NCI-H446 (cell line): ENCODE results near the gene IL17C.

Experiments
- DNase-seq, 2 experiments: peaks; one replicate each; lab custom pipeline; 2025; lab: John Stamatoyannopoulos, UW

The IL17C gene

GRCh38 chr16:88610080-88610479, 28.3 kb upstream of the IL17C start:
- DNase-seq = no peak

GRCh38 chr16:88610909-88611812, 27.2 kb upstream of the IL17C start:
- no peak for DNase-seq

GRCh38 chr16:88613293-88613692, 25.1 kb upstream of the IL17C start:
- no peak for DNase-seq

DNA sequence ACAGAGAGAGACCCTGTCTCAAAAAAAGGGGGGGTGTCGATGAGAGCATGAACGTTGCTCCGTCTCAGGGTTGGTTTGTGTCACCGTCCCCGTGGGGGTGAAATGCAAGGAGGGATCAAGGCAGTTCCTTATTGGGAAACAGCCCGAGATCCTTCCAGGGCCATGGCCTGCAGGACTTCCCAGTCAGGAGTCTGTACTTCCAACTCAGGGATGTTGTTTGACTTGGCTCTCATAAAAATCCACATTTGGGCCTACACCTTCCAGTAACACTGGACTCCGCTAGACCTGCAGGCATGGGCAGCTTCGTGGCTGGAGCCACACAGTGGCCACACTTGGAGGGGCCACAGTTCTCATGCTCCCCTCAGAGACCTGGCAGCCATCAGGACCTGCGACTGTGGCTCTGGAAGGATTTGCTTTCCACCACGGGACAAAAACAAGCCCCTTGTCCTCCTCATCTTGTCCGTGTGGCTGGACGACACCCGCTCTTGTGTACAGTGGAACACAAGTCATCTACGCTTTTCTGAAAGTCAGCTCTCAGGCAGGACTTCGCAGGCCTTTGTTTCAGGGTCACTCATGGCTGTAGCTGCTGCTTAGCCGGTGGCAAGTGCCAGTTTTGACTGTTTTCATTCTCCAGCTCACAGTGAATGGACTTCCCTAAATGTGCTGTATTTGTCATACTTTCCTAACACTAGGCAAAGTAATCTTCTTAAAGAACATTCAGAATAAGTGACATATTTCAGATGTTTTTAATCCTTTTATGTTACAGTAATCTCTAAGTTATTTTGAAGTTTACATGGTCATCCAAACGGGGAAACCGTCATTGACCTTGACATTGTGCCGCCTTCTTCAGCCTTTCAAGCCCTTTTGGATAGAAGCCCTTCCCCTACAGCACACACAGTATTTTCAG, 24.2 kb upstream of the IL17C start:
- DNase-seq = no peak

- DNase-seq = no peak
Observed at GRCh38 chr16:88614818-88615580, 23.4 kb upstream of the IL17C start.

DNA sequence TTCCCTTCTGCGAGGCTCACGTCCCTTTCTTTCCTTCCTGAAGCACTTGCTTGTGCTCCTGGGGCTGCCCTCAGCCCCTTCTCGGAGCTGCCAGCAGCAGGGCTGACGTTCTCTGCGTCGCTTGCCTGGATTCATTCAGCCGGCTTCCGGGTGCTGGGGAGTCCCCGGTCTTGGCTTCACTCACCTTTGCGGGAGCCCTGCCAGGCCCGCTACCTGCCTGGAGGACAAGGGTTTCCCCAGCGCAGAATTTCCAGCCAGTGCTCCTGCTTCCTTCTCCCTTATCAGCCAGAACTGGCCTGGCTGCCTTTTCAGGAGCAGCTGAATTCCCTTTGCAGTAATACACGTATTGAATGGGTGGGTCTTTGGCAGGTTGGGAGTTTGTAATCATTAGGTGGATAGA, 22.1 kb upstream of the IL17C start:
- DNase-seq = no peak

- no peak for DNase-seq
Observed at GRCh38 chr16:88616736-88617135, 21.6 kb upstream of the IL17C start.

DNA sequence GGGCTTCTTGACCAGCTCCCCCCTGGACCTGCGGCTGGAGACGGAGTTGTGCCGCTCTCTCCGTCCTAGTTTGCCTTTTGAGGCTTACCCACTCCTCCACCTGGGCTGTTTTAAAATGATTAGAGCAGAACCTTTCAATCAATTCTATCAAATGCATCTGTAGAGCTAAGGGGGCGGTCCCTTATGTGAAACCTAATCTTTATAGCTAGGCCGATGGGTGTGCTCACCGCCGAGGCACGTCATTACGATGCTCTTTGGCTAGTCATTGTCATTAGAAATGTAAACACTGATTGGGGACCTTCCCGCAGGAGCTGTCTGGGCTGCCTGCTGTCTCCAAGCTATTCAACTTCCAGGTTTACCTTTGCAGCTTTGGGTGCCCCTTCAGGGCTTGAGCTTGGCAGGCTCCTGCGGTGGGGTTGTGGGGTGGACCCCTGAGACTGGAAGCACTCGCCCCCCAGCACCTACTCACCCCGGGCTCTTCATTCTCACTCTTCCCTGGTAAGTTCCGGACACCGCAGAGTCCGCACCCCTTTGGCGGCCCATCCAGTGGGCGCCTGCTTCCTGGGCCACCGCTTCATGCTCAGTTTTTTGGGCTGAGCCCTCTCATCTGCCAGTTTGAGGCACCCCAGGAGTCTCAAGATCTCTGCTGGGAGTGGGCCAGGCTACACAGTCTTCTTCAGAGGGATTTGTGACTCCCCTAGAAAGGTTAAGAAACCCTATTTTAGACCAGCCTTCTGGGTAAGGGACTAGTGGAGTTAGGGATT, 20.9 kb upstream of the IL17C start:
- no peak for DNase-seq

GRCh38 chr16:88618182-88618955, 20.0 kb upstream of the IL17C start:
- DNase-seq = no peak

DNA sequence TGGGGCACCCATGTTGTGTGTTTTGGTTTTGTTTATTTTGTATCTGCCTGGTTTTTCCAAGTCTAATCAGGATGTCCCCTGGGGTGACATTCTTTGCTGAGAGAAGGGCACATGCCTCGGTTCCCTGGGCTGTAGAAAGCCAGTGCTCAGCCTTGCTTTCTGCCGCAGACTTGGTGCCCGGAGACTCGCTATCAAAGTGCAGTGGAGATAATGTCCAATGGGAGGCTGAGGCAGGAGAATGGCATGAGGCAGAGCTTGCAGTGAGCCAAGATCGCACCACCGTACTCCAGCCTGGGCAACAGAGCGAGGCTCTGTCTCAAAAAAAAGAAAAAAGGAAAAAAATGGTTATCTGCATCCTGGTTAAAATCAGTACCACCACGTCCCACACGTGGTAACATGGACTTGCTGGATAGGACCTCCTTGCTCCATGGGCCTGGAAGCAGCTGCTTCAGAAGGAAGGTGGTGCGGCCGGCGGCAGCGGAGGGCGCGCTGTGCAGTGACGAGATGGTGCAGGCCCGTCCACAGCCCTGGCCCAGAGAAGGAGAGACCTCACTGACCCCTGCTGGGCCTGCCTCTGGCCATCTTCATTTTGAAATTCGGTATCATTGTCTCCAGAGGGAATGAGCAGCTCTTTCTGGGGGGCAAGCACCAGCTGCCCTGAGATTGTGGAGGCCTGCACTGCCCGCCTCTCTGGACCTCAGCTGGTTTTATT, 19.3 kb upstream of the IL17C start:
- no peak for DNase-seq

DNA sequence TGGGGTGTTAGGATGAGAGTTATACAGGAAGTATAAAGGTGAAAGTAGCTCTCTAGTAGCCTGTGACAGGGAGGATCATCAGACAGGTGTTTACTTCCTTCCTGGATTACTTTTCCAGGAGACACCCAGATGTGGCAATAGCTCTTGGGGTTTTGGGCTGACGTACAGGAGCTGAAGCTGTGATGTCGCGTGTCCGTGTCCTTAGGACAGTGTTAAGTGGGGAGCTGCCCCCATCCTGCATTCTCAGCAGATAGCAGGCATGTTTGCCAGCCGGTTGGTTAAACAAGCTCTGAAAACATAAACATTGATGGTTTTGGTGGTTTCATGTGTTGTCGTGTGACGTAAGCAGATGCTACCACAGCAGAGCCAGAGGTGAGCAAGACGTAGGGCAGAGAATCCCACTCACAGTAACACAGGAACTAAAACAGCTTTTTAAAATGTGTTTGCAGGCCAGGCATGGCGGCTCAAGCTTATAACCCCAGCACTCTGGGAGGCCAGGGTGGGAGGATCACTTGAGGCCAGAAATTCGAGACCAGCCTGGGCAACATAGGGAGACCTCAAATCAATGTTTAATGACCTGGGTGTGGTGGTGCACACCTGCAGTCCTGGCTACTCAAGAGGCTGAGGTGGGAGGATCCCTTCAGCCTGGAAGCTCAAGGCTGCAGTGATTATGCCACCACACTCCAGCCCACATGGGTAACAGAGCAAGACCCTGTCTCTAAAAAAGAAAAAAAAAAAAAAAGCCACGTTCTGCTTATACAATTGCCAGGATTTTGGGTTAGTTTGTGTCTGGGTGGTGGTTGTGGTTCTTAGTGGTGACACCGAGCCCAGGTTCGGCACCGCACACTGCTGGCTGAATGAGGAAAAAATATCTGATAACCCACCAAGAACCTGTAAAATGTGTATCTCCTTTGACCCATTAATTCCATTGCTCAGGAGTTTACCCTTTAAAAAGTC, 18.2 kb upstream of the IL17C start:
- DNase-seq = no peak

DNA sequence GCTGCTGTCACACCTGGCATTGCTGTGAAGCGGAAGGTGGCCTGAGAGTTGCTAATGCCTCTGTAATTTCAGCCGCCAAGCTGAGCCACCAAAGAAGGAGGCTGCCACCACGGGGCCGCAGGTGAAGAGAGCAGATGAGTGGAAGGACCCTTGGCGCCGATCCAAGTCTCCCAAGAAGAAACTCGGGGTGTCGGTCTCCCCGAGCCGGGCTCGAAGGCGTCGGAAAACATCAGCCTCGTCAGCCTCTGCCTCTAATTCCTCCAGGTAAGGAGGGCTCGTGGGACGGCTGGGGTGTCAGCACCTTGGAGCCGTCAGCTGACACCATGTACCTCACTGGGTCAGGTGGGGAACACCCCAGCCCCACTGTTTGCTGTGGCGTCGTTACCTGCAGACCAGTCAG, 16.2 kb upstream of the IL17C start:
- no peak for DNase-seq

GRCh38 chr16:88622866-88623265, 15.5 kb upstream of the IL17C start:
- DNase-seq = no peak

DNA sequence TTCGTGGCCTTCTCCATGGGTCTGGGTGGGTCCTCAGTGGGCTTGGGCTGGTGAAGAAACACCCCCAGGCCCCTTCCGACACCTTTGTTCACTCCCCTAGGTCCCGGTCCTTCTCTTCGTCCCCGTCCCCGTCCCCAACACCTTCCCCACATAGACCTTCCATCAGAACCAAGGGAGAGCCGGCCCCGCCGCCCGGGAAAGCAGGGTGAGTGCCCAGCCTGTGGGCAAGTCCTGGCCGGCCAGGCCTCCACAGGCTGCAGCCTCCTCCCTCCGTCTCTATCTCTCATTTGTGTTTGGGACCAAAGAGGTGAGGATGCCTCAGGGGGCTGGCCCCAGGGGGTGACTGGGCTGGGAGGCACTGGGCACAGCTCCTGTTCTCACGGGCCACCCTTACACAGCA, 14.5 kb upstream of the IL17C start:
- no peak for DNase-seq

DNA sequence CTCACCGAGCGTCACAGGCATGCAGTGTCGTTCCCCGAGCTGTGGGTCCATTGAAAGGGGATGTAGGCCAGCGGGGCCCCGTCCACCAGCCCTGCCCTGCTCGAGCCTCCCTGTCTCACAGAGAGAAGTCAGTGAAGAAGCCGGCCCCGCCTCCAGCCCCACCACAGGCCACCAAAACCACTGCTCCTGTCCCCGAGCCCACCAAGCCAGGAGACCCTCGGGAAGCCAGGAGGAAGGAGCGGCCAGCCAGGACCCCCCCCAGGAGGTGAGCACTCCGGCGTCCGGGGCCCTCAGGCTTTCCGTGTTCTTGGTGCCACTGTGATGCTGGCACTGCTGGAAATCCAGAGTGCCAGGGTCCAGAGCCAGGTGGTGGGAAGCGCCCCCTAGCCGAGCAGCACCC, 13.9 kb upstream of the IL17C start:
- DNase-seq = no peak

DNA sequence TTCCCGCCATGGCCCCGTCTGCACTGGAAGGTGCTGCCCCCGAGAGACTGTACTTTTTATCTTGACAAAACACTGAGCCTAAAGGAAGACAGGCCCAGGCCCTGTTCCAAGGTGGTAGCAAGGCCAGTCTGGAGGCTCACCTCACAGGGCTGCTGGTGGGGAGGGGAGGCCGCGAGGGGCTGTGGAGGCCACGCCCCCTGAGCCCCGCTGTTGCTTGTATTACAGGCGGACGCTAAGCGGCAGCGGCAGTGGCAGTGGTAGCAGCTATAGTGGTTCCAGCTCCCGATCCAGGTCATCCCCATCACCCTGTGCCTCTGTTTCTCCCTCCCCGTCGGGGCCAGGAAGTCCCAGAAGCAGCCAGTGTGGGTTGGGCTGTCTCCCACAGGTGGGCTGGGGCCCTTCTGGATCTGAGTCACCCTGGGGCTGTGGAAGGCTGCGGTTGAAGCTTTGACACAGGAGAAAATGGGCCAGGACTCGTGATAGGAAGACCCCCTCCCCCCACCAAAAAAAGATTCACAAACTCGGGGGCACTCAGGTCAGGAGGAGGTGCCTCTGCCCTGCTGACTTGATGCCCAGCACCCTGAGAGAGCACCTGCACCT, 13.3 kb upstream of the IL17C start:
- DNase-seq = no peak

DNA sequence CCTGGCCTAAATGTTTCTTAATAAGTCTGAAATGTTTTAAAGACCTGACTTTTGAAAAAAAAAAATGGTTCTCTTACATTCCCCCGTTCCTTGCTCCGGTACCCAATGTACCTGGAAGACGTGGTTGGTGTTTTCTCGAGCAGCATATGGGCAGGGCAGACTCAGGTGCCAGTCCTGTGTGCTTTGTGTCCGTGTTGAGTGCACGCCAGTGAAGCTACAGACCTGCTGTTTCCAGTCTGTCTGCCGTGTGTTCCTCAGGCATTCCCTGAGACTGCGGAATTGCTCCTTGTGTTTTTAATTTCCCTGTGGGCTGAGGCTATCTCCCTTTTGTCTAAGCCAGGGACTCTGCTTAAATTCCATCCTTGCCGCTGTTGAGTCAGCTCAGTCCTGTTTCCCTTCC, 11.7 kb upstream of the IL17C start:
- DNase-seq = no peak
